Keratinocyte (primary cell): ENCODE results near the gene ZDHHC24. TPM values are rescaled to one million over a fixed set of nuclear protein-coding genes. Genes with fewer than 3 reads are reported as not detected.

Experiments
- DNase-seq: peaks from one replicate; pipeline ENCODE4 v3.0.0-alpha.2; 2011; ENCODE audit warnings: low read depth, missing footprints, low spot score
- FAIRE-seq: peaks from 2 replicates; lab custom pipeline; 2011; peaks lifted over from hg19 to GRCh38; lab: Jason Lieb, UNC
- H2AFZ ChIP-seq: 2 replicates; pipeline ENCODE4 v1.6.0; 2012; ENCODE audit warnings: low read length, control low read depth, inconsistent platforms; ENCODE audit not compliant: control insufficient read depth
- H3K27ac ChIP-seq: 2 replicates; pipeline ENCODE4 v1.5.1; 2011; ENCODE audit warnings: low read length; ENCODE audit not compliant: control insufficient read depth, insufficient read depth
- H3K27me3 ChIP-seq: 3 replicates; pipeline ENCODE4 v1.6.0; 2011; ENCODE audit warnings: low read length; ENCODE audit not compliant: control insufficient read depth, insufficient read depth; ENCODE audit errors: extremely low read depth
- H3K36me3 ChIP-seq, 2 experiments: 2 replicates in 1 of 2; 3 replicates in 1 of 2; pipeline ENCODE4 v1.5.1; 2011; ENCODE audit warnings: low read length in 2 of 2, mild to moderate bottlenecking in 1 of 2; ENCODE audit not compliant: control insufficient read depth in 2 of 2, insufficient read depth in 2 of 2; ENCODE audit errors: extremely low read depth in 1 of 2
- H3K4me1 ChIP-seq: 3 replicates; pipeline ENCODE4 v1.5.1; 2011; ENCODE audit warnings: low read length; ENCODE audit not compliant: control insufficient read depth, insufficient read depth; ENCODE audit errors: extremely low read depth
- H3K4me2 ChIP-seq: 3 replicates; pipeline ENCODE4 v1.6.0; 2011; ENCODE audit warnings: low read depth, low read length; ENCODE audit not compliant: control insufficient read depth, insufficient read depth; ENCODE audit errors: extremely low read depth
- H3K4me3 ChIP-seq, 3 experiments: fragments of 200-600 bp in 1 of 3; sonication (generic) in 1 of 3; 2 replicates in 2 of 3; 3 replicates in 1 of 3; pipeline ENCODE4 v1.5.1; 2011 to 2016; ENCODE audit warnings: low read length in 3 of 3, mild to moderate bottlenecking in 3 of 3, control low read depth in 2 of 3, inconsistent platforms in 1 of 3, low read depth in 1 of 3, mixed read lengths in 1 of 3, mixed run types in 1 of 3, moderate library complexity in 1 of 3; ENCODE audit not compliant: control insufficient read depth in 2 of 3, insufficient read depth in 2 of 3; ENCODE audit errors: extremely low read depth in 1 of 3
- H3K79me2 ChIP-seq: 2 replicates; pipeline ENCODE4 v1.6.0; 2012; ENCODE audit warnings: low read length; ENCODE audit not compliant: control insufficient read depth, insufficient read depth
- H3K9ac ChIP-seq: 3 replicates; pipeline ENCODE4 v1.6.0; 2011; ENCODE audit warnings: low read length; ENCODE audit not compliant: control insufficient read depth, insufficient read depth; ENCODE audit errors: extremely low read depth
- H3K9me1 ChIP-seq: 3 replicates; pipeline ENCODE4 v1.6.0; 2011; ENCODE audit warnings: low read length; ENCODE audit not compliant: control insufficient read depth, insufficient read depth; ENCODE audit errors: extremely low read depth
- H3K9me3 ChIP-seq: 2 replicates; pipeline ENCODE4 v1.5.1; 2012; ENCODE audit warnings: low read depth, low read length; ENCODE audit not compliant: control insufficient read depth
- H4K20me1 ChIP-seq: 3 replicates; pipeline ENCODE4 v1.6.0; 2011; ENCODE audit warnings: low read length; ENCODE audit not compliant: control insufficient read depth, insufficient read depth; ENCODE audit errors: extremely low read depth
- CTCF ChIP-seq, 3 experiments: IDR thresholded peaks in 1 of 3; conservative IDR thresholded peaks in 1 of 3; optimal IDR thresholded peaks in 1 of 3; 2 replicates in 2 of 3; 3 replicates in 1 of 3; pipeline versions ENCODE3 to v1.5.1; 2011; ENCODE audit warnings: low read length in 3 of 3, mild to moderate bottlenecking in 3 of 3, moderate library complexity in 2 of 3, control low read depth in 1 of 3, inconsistent platforms in 1 of 3; ENCODE audit not compliant: insufficient read depth in 2 of 3; ENCODE audit errors: extremely low read depth in 1 of 3
- EZH2 ChIP-seq: IDR thresholded peaks from one replicate; pipeline ENCODE4 v1.6.1; 2012; ENCODE audit warnings: inconsistent platforms, mild to moderate bottlenecking, low read length, moderate library complexity
- dilution Hi-C: fragments of 300-500 bp; cut with MboI; formaldehyde crosslinking; loops from one replicate; pipeline ENCODE4 v1.7.0; 2020; ENCODE audit warnings: low sequenced_read_pairs; ENCODE audit not compliant: extremely low pct_ligation_motif_present
- polyA plus RNA-seq, 5 experiments: library from polyadenylated mRNA; depleted of rRNA in 3 of 5; stranded (reverse) in 3 of 5; stranded (forward) in 1 of 5; unstranded in 1 of 5; fragments of >200 nt; gene quantifications; 1 replicate in 1 of 5; 2 replicates in 3 of 5; 3 replicates in 1 of 5; pipeline versions ENCODE4 v1.2.1 to v1.2.3, GENCODE V29; 2011 to 2012; ENCODE audit warnings: missing spikeins in 2 of 5, low read depth in 1 of 5, low replicate concordance in 1 of 5

Gene ZDHHC24
- polyA plus RNA-seq, 1 donor (not counting 4 experiments of a cell fraction or from before 2014, with no cell fraction given), result 4.8 TPM

GRCh38 chr11:66524304-66525040, 21.4 kb downstream of the ZDHHC24 start:
- dilution Hi-C loops, result no loop called here
- TF ChIP-seq CTCF (optimal IDR thresholded peaks at IDR 0.05 in 1 of 3, IDR thresholded peaks at IDR 0.05 in 1 of 3, conservative IDR thresholded peaks at IDR 0.05 in 1 of 3; ENCODE audit: extremely low read depth in 1 of 3, insufficient read depth in 2 of 3, low read length in 3 of 3) (no peak), EZH2 (no peak)
- Histone ChIP-seq H3K4me1 (no peaks in the 10 kb centered on the region), H3K4me2 (no peak overlapping the region), H3K36me3 (peaks cover 10 to 18% of the 10 kb centered on the region in 2 experiments), H3K27me3 (no peaks in the 10 kb centered on the region), H3K27ac (no peak overlapping the region), H3K9me1 (no peaks in the 10 kb centered on the region), H3K9me3 (no peaks in the 10 kb centered on the region), H2AFZ (no peak overlapping the region), H4K20me1 (no peaks in the 10 kb centered on the region), H3K4me3 (no peak overlapping the region), H3K79me2 (no peaks in the 10 kb centered on the region), H3K9ac (no peak overlapping the region)
- FAIRE-seq (no peak), DNase-seq (no peak)

- Histone ChIP-seq H3K4me3 (no peak overlapping the region), H2AFZ (no peak overlapping the region), H3K4me1 (no peaks in the 10 kb centered on the region), H3K36me3 (peaks cover 12 to 17% of the 10 kb centered on the region in 2 experiments), H3K79me2 (no peaks in the 10 kb centered on the region), H3K9me3 (no peaks in the 10 kb centered on the region), H4K20me1 (no peaks in the 10 kb centered on the region), H3K9ac (no peak overlapping the region), H3K9me1 (no peaks in the 10 kb centered on the region), H3K27me3 (no peaks in the 10 kb centered on the region), H3K27ac (no peak overlapping the region), H3K4me2 (no peak overlapping the region)
- dilution Hi-C loops, result no loop called here
- TF ChIP-seq EZH2, result no peak
- TF ChIP-seq CTCF (optimal IDR thresholded peaks at IDR 0.05 in 1 of 3, IDR thresholded peaks at IDR 0.05 in 1 of 3, conservative IDR thresholded peaks at IDR 0.05 in 1 of 3; ENCODE audit: extremely low read depth in 1 of 3, insufficient read depth in 2 of 3, low read length in 3 of 3), result no peak
- FAIRE-seq (no peak), DNase-seq (no peak)
These were observed 22.2 kb downstream of the ZDHHC24 start for GRCh38 chr11:66523611-66524010.
